Caco-2 (cell line): ENCODE results near the gene OPN1SW. TPM values are rescaled to one million over a fixed set of nuclear protein-coding genes. Genes with fewer than 3 reads are reported as not detected.

Experiments
- BruUV-seq: library from RNA; stranded (reverse); fragments of 400-500 nt; replicated peaks from 2 replicates; lab custom pipeline; 2021; lab: Mats Ljungman, UMichigan
- CTCF ChIA-PET: fragments of 300-600 bp; sonication (Branson Sonifier 250); formaldehyde crosslinking; loops from one replicate; lab custom pipeline; 2022; ENCODE audit warnings: antibody characterized with exemption; lab: Charles Lee
- POLR2A ChIA-PET: fragments of 300-600 bp; sonication (Branson Sonifier 250); formaldehyde crosslinking; loops from one replicate; lab custom pipeline; 2022; ENCODE audit warnings: antibody characterized with exemption; lab: Charles Lee
- DNase-seq, 2 experiments: peaks; one replicate each; pipeline versions ENCODE4 v3.0.0 to v3.0.0-alpha.2; 2020 to 2022
- H3K27me3 ChIP-seq: replicated peaks from 2 replicates; pipeline ENCODE4 v1.6.0; 2011; ENCODE audit warnings: low read length; ENCODE audit not compliant: control insufficient read depth, insufficient read depth
- H3K36me3 ChIP-seq: 2 replicates; pipeline ENCODE4 v1.5.1; 2011; ENCODE audit warnings: low read length; ENCODE audit not compliant: control insufficient read depth, insufficient read depth
- H3K4me1 ChIP-seq: fragments of 250-450 bp; sonication (Bioruptor Pico); 2 replicates; pipeline ENCODE4 v1.5.1; 2020; ENCODE audit warnings: mild to moderate bottlenecking
- H3K4me3 ChIP-seq: 2 replicates; pipeline ENCODE4 v1.5.1; 2011; ENCODE audit warnings: low read depth, mild to moderate bottlenecking, control low read depth, low read length
- H3K9me3 ChIP-seq: fragments of 250-450 bp; sonication (Bioruptor Pico); 2 replicates; pipeline ENCODE4 v1.5.1; 2020; ENCODE audit warnings: mild to moderate bottlenecking, moderate library complexity
- H3K27ac Mint-ChIP-seq: one replicate; pipeline ENCODE4 v1.8.0; 2022; ENCODE audit warnings: mixed read lengths; ENCODE audit not compliant: unreplicated experiment
- H3K27me3 Mint-ChIP-seq: one replicate; pipeline ENCODE4 v1.8.0; 2022; ENCODE audit warnings: mixed read lengths; ENCODE audit not compliant: insufficient read depth, unreplicated experiment
- H3K36me3 Mint-ChIP-seq: one replicate; pipeline ENCODE4 v1.8.0; 2022; ENCODE audit warnings: mild to moderate bottlenecking, mixed read lengths; ENCODE audit not compliant: insufficient read depth, unreplicated experiment
- H3K4me1 Mint-ChIP-seq: one replicate; pipeline ENCODE4 v1.8.0; 2022; ENCODE audit warnings: low read depth, mixed read lengths; ENCODE audit not compliant: unreplicated experiment
- H3K4me3 Mint-ChIP-seq: one replicate; pipeline ENCODE4 v1.8.0; 2022; ENCODE audit warnings: mild to moderate bottlenecking, moderate library complexity, mixed read lengths; ENCODE audit not compliant: unreplicated experiment
- H3K9me3 Mint-ChIP-seq: one replicate; pipeline ENCODE4 v1.8.0; 2022; ENCODE audit warnings: mixed read lengths; ENCODE audit not compliant: unreplicated experiment
- CTCF ChIP-seq, 2 experiments: fragments of 200-600 bp in 1 of 2; IDR thresholded peaks; 1 replicate in 1 of 2; 2 replicates in 1 of 2; pipeline versions ENCODE4 v1.5.1 to v1.8.0; 2011 to 2022; ENCODE audit warnings: antibody characterized with exemption in 1 of 2, control low read depth in 1 of 2, inconsistent platforms in 1 of 2, low read depth in 1 of 2, low read length in 1 of 2, mild to moderate bottlenecking in 1 of 2, moderate library complexity in 1 of 2; ENCODE audit not compliant: insufficient read depth in 1 of 2, severe bottlenecking in 1 of 2, unreplicated experiment in 1 of 2
- intact Hi-C: fragments of 100-400 bp; cut with micrococcal nuclease; formaldehyde crosslinking; loops from one replicate; pipeline ENCODE4 v1.10.0; 2022; ENCODE audit not compliant: unreplicated experiment
- total RNA-seq: library from RNA; stranded (reverse); gene quantifications from 2 replicates; pipeline ENCODE4 v1.2.3, GENCODE V29; 2022

The OPN1SW gene
- total RNA-seq, 1 experiment from 2014 or later, result not detected

- Mint-ChIP-seq H3K36me3 (peaks cover 15% of the 10 kb centered on the region), H3K9me3 (no peaks in the 10 kb centered on the region), H3K4me1 (peaks cover 12% of the 10 kb centered on the region), H3K4me3 (no peak overlapping the region), H3K27me3 (peaks cover 3% of the 10 kb centered on the region), H3K27ac (no peak overlapping the region)
- H3K9me3 ChIP-seq, result no peaks in the 10 kb centered on the region
- ChIA-PET POLR2A (interaction anchor here (0.6 kb wide), 1 partner anchor 16 kb away, joined by 3 read pairs; no protein-coding TSS in a partner anchor), CTCF (no interaction called here)
- no peak overlapping the region for H3K4me3 ChIP-seq
- DNase-seq, result no peak
- BruUV-seq, result no TSS peak
- no peaks in the 10 kb centered on the region for H3K36me3 ChIP-seq
- TF ChIP-seq CTCF (IDR thresholded peaks at IDR 0.05; ENCODE audit: insufficient read depth in 1 of 2, low read depth in 1 of 2, low read length in 1 of 2, severe bottlenecking in 1 of 2, unreplicated experiment in 1 of 2), result no peak
- H3K27me3 ChIP-seq, result no peaks in the 10 kb centered on the region; the same call in 1 of the 2 replicates
- H3K4me1 ChIP-seq, result peaks cover 14% of the 10 kb centered on the region
- intact Hi-C loops, result no loop called here
These were observed 40.7 kb downstream of the OPN1SW start for GRCh38 chr7:128734890-128735289.

GRCh38 chr7:128733278-128733645, 42.3 kb downstream of the OPN1SW start:
- Histone ChIP-seq H3K9me3 (no peaks in the 10 kb centered on the region), H3K27me3 (no peaks in the 10 kb centered on the region; the same call in 1 of the 2 replicates), H3K36me3 (no peaks in the 10 kb centered on the region), H3K4me1 (peaks cover 10% of the 10 kb centered on the region), H3K4me3 (no peak overlapping the region)
- DNase-seq, result no peak
- peaks cover 3% of the 10 kb centered on the region for H3K27me3 Mint-ChIP-seq
- POLR2A ChIA-PET, result no interaction called here
- CTCF ChIA-PET, result no interaction called here
- H3K9me3 Mint-ChIP-seq, result no peaks in the 10 kb centered on the region
- H3K4me3 Mint-ChIP-seq, result no peak overlapping the region
- intact Hi-C loops, result no loop called here
- TF ChIP-seq CTCF (IDR thresholded peaks at IDR 0.05; ENCODE audit: insufficient read depth in 1 of 2, low read depth in 1 of 2, low read length in 1 of 2, severe bottlenecking in 1 of 2, unreplicated experiment in 1 of 2), result no peak
- no peak overlapping the region for H3K27ac Mint-ChIP-seq
- no TSS peak for BruUV-seq
- no peaks in the 10 kb centered on the region for H3K36me3 Mint-ChIP-seq
- peaks cover 7% of the 10 kb centered on the region for H3K4me1 Mint-ChIP-seq

DNA sequence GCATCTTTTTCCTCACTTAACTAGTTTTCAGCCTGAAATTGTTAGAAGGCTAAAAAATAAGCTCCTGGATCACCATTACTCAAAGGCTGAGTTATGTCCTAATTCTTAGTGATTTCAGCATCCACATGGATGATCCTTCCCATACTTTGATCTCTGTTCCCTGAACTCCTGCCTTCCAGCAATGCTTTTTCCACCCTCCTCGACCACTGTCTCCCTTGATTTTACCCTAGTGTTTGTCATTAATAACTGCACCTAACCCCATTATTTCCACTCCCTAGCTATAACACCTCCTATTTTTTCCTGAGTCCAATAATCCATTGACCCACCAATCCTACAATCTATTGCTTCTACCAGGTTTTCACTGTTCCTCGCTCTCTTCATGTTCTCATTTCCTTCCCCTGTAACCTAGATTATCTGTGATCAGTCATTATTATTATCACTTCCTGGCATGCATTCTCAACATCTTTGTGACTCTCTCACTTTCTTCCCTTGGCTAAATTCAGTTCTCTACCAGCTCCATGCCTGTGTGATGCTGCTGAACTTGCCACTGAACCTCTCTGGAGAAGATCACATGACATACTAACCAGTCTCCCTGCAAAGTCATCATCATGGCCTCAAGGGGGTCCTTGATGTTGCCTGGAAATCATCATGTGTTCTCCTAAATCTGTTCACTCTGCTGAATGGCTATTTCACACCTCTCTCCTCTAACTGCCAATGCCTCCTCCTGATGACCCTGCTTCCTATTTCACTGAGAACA, 42.9 kb downstream of the OPN1SW start:
- no peak overlapping the region for H3K4me3 Mint-ChIP-seq
- POLR2A ChIA-PET, result no interaction called here
- no peaks in the 10 kb centered on the region for H3K36me3 Mint-ChIP-seq
- H3K27me3 Mint-ChIP-seq, result peaks cover 3% of the 10 kb centered on the region
- H3K27ac Mint-ChIP-seq, result no peak overlapping the region
- CTCF ChIA-PET, result no interaction called here
- peaks cover 4% of the 10 kb centered on the region for H3K4me1 ChIP-seq
- no peaks in the 10 kb centered on the region for H3K9me3 ChIP-seq
- DNase-seq, result no peak
- BruUV-seq, result no TSS peak
- H3K4me1 Mint-ChIP-seq, result peaks cover 2% of the 10 kb centered on the region
- no peak for TF ChIP-seq CTCF (IDR thresholded peaks at IDR 0.05; ENCODE audit: insufficient read depth in 1 of 2, low read depth in 1 of 2, low read length in 1 of 2, severe bottlenecking in 1 of 2, unreplicated experiment in 1 of 2)
- no peaks in the 10 kb centered on the region for H3K36me3 ChIP-seq
- H3K9me3 Mint-ChIP-seq, result no peaks in the 10 kb centered on the region
- no peaks in the 10 kb centered on the region; the same call in 1 of the 2 replicates for H3K27me3 ChIP-seq
- intact Hi-C loops, result no loop called here
- no peak overlapping the region for H3K4me3 ChIP-seq
